COR-L47 (cell line): ENCODE data around the gene PHB1.
"Not testable (repeated sequence)": the region's sequence is repeated elsewhere in the genome, so short reads cannot be mapped to it uniquely, and the experiment has no call there.

Experiments used
- DNase-seq: peaks from one replicate; lab custom pipeline; 2025; lab: John Stamatoyannopoulos, UW

The PHB1 gene

GRCh38 chr17:49404906-49405305 is 9.8 kb downstream of the PHB1 start:
- DNase-seq = no peak

GRCh38 chr17:49404361-49404760 is 10.3 kb downstream of the PHB1 start:
- no peak for DNase-seq

GRCh38 chr17:49403514-49404289 is 11.0 kb downstream of the PHB1 start:
- DNase-seq = no peak

- DNase-seq = no peak
These were observed 12.0 kb downstream of the PHB1 start for GRCh38 chr17:49402706-49403105.

- no peak for DNase-seq
These were observed 12.6 kb downstream of the PHB1 start for GRCh38 chr17:49401971-49402611.

- DNase-seq = no peak
These were observed 14.7 kb downstream of the PHB1 start for GRCh38 chr17:49399995-49400394.

- no peak for DNase-seq
These were observed 17.1 kb downstream of the PHB1 start for GRCh38 chr17:49397586-49397985.

GRCh38 chr17:49393491-49394255 is 21.0 kb downstream of the PHB1 start:
- DNase-seq = no peak

- no peak for DNase-seq
These were observed 23.9 kb downstream of the PHB1 start for GRCh38 chr17:49390548-49391324.

GRCh38 chr17:49389514-49390347 is 25.0 kb downstream of the PHB1 start:
- not testable (repeated sequence) for DNase-seq

- DNase-seq = no peak
These were observed 25.8 kb downstream of the PHB1 start for GRCh38 chr17:49388692-49389513.

GRCh38 chr17:49388290-49388640 is 26.4 kb downstream of the PHB1 start:
- DNase-seq = no peak

GRCh38 chr17:49387498-49388289 is 27.0 kb downstream of the PHB1 start:
- no peak for DNase-seq

GRCh38 chr17:49386373-49386772 is 28.3 kb downstream of the PHB1 start:
- DNase-seq = no peak

- no peak for DNase-seq
These were observed 29.7 kb downstream of the PHB1 start for GRCh38 chr17:49384951-49385350.

- no peak for DNase-seq
These were observed 31.6 kb downstream of the PHB1 start for GRCh38 chr17:49383060-49383459.

- no peak for DNase-seq
These were observed 32.1 kb downstream of the PHB1 start for GRCh38 chr17:49382556-49382955.

- no peak for DNase-seq
These were observed 32.9 kb downstream of the PHB1 start for GRCh38 chr17:49381793-49382192.

GRCh38 chr17:49381033-49381432 is 33.6 kb downstream of the PHB1 start:
- DNase-seq = no peak

GRCh38 chr17:49379926-49380325 is 34.8 kb downstream of the PHB1 start:
- DNase-seq = no peak
